ENCODE measurements around the gene ZNF488. TPM values are rescaled to one million over a fixed set of nuclear protein-coding genes. Genes with fewer than 3 reads are reported as not detected.

The ZNF488 gene
- total RNA-seq, 4 donors from 2014 or later, result 0.19 TPM; not detected in 3

DNA sequence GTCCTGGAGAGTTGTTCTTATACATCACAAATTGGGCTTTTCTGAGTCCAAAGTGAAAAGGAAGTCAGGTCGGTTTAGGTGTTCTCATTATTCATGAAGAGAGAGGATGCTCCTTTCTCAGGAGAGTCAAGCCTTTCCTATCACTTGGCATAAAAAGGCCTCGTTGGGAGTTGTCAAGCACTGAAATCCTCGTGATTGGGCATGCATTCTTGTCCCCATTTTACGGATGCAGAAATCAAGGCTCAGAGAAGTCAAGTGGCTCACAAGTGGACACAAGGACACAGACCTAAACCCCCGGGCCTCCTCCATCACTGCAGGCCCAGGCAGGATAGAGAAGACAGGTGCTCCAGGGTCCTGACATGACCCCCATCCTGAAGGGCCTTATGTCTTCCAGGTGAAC, 27.4 kb downstream of the ZNF488 start:
- TF ChIP-seq, protein P1, sequence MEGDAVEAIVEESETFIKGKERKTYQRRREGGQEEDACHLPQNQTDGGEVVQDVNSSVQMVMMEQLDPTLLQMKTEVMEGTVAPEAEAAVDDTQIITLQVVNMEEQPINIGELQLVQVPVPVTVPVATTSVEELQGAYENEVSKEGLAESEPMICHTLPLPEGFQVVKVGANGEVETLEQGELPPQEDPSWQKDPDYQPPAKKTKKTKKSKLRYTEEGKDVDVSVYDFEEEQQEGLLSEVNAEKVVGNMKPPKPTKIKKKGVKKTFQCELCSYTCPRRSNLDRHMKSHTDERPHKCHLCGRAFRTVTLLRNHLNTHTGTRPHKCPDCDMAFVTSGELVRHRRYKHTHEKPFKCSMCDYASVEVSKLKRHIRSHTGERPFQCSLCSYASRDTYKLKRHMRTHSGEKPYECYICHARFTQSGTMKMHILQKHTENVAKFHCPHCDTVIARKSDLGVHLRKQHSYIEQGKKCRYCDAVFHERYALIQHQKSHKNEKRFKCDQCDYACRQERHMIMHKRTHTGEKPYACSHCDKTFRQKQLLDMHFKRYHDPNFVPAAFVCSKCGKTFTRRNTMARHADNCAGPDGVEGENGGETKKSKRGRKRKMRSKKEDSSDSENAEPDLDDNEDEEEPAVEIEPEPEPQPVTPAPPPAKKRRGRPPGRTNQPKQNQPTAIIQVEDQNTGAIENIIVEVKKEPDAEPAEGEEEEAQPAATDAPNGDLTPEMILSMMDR (IDR thresholded peaks at IDR 0.05; ENCODE audit: low read depth), result no peak

DNA sequence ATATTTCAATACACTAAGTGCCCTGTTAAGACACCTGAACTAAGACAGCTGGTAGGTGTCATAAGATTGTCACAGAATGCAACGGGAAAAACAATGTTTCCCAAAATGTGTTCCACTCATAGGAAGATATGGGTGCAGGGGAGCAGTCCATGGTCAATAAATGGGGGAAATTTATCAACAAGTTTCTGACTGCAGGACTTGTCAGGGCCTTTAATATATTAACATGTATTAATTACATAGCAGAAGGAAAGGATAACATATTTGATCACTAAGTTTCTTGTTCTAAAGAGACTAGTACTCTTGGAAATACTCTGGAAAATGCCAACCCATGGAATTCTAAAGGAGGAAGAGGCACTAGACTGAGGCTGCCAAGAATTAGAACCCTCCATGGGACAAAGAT, 29.2 kb downstream of the ZNF488 start:
- TF ChIP-seq, protein P1 (IDR thresholded peaks at IDR 0.05; ENCODE audit: low read depth), result no peak

DNA sequence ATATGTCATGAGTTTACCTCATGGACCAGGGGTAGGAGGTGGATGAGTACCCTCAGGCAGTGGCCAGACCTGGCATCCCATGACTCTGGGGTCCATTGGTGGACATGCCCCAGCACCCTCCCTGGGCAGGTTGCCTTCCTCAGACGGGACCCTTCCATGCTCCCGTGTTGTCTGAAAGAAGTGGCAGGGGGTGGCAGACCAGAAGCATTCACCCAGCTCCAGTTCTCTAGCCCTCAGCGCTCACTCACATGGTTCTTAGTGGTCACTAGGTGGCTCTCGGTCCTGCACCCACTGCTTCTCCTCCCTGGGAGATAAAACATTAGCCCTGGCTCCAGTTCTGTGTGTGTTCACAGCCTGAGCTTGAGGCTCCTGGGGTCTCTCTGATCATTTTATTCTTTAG, 29.9 kb downstream of the ZNF488 start:
- TF ChIP-seq, protein P1 (IDR thresholded peaks at IDR 0.05; ENCODE audit: low read depth), result no peak

DNA sequence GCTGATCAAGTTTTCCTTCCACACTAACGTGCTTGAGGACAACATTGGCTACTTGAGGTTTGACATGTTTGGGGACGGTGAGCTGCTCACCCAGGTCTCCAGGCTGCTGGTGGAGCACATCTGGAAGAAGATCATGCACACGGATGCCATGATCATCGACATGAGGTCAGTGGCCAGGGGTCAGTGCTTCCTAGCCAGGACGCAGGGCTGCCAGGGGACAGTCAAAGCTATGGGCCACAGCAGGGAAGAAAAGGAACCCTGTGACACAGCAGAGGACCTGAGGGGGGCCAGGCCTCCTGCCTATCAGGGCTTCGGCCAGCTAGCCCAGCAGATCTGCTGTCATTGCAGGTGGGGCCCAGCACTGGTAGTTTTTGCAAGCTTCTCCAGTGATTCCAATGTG, 30.7 kb downstream of the ZNF488 start:
- TF ChIP-seq, protein P1 (IDR thresholded peaks at IDR 0.05; ENCODE audit: low read depth), result no peak

DNA sequence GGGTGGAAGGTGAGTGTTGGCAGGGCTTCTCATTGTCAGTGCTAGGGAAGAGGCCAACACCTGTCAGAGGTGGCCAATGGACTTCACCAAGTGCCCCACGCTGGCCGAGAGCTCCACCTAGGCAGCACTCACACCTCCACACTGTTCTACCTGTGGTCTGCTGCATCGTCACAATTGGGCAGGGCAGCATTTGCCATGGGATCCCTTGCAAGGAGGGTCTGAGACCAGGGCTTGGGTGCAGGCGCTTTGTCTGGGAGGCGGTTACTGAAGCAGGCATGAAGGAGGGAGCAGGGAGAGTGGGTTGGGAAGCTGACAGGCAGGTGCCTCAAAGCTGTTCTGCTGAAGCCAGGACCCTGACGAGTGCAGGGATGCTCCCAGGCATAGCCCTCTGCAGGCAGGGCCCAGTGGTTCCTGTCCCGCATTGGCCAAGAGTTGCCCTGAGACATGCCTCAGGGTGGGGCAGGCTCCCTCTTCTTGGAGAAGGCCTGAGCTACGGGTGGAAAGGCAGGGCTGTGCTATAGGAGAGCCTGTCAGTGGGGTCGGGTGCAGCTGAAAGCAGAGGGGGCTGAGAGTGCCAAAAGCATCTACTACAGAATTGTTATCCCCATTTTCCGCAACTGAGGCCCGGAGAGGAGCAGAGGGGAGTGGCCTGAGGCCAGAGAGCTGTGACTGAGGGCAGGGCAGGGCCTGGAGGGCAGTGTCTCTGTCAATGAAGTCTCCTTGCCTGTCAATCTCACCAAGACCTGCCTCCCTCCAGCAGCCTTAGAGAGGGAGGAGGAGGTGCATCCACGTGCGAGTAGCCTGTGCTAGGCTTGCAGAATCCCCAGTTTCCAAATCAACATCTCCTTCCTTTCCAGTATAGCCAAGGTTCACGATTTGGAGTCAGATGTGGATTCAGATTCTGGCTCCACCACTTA, 31.9 kb downstream of the ZNF488 start:
- TF ChIP-seq, protein P1 (IDR thresholded peaks at IDR 0.05; ENCODE audit: low read depth), result no peak

DNA sequence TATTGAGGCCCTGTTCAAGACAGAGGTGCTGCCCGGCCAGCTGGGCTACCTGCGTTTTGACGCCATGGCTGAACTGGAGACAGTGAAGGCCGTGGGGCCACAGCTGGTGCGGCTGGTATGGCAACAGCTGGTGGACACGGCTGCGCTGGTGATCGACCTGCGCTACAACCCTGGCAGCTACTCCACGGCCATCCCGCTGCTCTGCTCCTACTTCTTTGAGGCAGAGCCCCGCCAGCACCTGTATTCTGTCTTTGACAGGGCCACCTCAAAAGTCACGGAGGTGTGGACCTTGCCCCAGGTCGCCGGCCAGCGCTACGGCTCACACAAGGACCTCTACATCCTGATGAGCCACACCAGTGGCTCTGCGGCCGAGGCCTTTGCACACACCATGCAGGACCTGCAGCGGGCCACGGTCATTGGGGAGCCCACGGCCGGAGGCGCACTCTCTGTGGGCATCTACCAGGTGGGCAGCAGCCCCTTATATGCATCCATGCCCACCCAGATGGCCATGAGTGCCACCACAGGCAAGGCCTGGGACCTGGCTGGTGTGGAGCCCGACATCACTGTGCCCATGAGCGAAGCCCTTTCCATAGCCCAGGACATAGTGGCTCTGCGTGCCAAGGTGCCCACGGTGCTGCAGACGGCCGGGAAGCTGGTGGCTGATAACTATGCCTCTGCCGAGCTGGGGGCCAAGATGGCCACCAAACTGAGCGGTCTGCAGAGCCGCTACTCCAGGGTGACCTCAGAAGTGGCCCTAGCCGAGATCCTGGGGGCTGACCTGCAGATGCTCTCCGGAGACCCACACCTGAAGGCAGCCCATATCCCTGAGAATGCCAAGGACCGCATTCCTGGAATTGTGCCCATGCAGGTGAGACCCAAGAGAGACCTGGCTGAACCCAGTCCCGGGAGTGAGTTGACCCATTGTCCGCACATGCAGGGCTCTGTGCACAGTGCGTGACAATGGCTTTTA, 33.1 kb downstream of the ZNF488 start:
- TF ChIP-seq, protein P1 (IDR thresholded peaks at IDR 0.05; ENCODE audit: low read depth), result no peak

DNA sequence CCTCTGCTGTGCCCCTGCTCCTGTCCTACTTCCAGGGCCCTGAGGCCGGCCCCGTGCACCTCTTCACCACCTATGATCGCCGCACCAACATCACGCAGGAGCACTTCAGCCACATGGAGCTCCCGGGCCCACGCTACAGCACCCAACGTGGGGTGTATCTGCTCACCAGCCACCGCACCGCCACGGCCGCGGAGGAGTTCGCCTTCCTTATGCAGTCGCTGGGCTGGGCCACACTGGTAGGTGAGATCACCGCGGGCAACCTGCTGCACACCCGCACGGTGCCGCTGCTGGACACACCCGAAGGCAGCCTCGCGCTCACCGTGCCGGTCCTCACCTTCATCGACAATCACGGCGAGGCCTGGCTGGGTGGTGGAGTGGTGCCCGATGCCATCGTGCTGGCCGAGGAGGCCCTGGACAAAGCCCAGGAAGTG, 34.1 kb downstream of the ZNF488 start:
- TF ChIP-seq, protein P1 (IDR thresholded peaks at IDR 0.05; ENCODE audit: low read depth), result no peak
